ENCODE measurements around the gene CACNA2D3. TPM values are rescaled to one million over a fixed set of nuclear protein-coding genes. Genes with fewer than 3 reads are reported as not detected.
A peak's percentile ranks its signal among the peaks of the same experiment; 100 is the strongest.

Gene CACNA2D3
- total RNA-seq, 1 experiment from 2014 or later = not detected

DNA sequence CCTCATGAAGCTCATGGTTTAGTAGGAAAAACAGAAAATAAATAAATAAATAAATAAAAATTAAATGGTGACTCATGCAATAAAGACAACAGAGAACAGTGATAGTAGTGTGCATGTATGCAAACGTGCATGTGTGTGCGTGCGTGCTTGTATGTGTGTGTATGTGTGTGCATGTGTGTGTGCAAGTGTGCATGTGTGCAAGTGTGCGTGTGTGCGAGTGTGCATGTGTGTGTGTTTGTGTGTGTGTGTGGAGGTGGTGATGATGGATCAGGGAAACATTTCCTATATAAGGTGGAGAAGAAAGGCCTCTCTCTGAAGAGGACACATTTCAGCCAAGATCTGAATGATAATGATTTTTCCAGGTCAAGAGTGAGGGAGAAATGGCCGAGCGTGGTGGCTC lies 47.2 kb downstream of the CACNA2D3 start:
- no peak for DNase-seq (ENCODE audit: low spot score)

DNA sequence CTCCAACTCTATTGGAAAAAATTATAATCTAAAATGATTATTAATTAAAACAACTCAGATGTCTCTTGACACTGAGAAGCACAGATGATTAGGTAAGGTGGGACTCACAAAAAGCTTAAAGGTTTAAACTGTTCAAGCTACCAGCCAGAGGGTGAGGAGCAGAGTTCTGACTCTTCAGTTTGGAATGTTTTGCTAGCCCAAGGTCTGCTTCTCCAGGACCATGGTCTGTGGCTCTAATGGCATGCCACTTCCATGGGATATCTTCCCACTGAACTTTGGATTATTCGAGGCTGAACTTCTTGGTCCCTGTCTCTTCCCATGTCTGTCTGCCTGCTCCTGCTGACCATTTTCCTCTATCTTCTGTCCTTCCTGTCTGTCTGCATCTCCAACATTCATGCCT lies 49.2 kb downstream of the CACNA2D3 start:
- DNase-seq (ENCODE audit: low spot score) = no peak

DNA sequence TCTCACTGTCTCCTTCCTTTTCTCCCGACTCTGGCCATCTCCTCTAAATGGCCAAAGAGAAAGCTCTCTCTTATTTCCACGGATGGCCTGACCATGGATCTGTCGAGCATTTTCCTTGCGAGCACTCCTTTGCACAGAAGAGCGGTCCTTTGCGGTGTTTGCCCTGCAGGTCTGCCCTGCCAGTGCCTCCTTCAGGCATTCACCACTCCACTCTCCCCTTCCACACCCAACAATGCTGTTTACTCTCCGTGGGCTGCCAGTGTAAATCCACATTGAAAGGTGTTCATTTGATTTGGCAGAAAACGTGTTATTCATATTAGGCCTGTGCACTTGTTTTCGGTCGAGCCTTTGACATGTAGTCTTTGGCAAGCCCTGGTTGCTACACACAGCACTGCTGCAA lies 49.6 kb downstream of the CACNA2D3 start:
- no peak for DNase-seq (ENCODE audit: low spot score)

DNA sequence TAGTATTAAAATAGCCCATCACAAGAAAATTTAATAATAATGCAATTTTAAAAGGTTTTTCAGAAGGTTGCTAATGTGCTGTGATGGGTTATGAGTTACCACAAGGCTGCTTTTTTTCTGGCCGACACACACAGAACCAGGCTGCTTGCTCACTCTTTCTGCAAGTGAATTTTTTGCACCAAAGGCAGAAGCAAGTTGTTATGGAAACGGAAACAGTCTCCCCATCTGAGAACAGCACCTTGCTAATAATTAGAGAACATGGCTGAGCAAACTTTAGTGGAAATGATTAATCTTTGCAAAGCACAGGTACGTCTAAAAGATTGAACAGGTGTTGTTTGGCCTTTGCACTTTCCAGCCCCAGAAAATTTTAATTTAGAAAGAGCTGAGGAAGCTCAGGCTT lies 51.0 kb downstream of the CACNA2D3 start:
- DNase-seq (ENCODE audit: low spot score) = no peak

DNA sequence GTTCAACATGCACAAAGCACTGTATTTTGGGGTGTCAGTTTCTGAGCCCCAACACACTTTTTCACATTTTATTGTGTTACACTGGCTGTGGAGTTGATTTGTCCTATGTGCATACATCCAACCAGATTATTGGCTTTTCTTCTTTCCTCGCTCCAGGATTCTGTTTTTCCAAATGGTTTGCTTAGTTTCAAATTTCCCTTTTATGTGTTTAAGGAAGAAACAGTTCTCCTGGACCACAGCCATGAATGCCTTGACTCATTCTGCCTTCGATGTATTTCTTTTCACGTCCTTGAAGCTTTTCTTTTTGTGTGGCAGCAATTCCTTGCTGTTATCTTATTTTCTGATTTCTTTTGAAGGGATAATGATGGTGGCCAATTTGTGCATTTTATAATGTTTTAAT lies 53.8 kb downstream of the CACNA2D3 start:
- DNase-seq (ENCODE audit: low spot score) = no peak

DNA sequence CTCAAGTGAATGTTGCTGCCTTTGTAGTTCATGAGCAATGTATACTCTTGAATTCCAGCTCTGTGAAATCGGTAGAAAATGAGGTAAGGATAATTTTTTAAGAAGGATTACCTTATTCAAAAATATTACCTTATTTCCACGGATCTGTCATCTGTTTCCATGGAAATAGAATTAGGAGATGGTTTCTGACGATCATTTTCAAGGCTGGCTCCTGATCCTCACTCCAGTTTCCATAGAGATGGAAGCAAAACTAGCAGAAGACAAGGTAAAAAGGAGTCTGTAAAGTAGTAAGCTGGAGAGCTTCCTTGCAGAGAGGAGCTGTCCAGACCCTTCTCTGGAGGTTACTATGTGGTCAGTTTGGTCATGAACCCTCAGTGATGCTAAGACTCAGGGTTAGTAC lies 55.5 kb downstream of the CACNA2D3 start:
- no peak for DNase-seq (ENCODE audit: low spot score)

DNA sequence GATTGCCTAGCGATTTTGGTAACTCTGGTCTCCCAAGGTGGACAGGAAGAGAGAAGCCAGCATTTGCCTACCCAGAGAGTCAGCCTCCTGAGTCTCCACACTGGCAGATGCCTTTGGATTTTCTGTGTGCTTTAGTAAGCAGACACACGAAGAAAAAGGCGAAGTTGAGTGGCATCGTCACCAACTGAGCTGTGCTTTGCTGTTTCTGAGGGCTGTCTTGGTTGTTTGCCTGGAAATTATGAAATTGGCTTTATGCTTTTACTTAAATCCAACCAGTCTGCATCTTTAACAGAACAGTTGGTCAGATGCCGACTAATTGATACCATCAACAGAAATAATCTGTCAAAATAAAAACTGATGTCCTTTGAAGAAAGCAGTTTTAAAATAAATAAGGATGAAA lies 56.0 kb downstream of the CACNA2D3 start:
- no peak for DNase-seq (ENCODE audit: low spot score)

DNA sequence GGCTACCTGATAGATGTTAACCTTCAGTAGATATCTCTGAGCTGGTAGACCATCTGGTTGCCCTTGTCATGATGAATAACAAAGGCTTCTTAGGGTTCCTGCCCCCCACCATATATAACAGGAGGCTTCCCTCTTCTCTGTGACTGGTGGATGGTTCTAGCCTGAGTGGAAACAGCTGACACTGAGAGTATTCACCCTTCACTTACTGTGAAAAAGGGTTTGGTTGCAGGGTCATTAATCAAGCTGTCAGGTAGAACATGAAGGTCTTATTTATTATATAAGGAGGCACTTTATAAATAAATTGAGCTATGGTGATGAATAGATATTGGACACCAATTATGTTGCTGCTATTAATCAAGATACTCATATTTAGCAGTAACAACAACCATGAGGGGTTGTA lies 58.6 kb downstream of the CACNA2D3 start:
- no peak for DNase-seq (ENCODE audit: low spot score)

DNA sequence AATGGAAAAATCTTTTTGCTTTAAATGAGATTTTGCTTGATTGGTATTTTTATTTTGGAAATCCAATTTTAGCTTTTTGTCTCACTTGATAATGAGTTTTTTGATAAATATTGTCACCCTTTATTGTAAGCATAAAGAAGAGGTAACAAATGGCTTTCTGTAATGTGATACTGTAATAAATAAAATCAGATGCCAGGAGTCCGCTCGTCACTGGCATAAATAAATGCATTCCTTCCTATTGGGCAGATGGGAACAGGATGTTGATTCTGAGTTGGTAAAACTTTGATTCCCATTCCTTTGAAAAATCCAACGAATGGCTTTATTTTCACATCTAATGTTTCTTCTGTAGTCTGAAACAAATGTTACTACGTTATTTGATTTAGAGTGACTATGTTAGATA lies 59.9 kb downstream of the CACNA2D3 start:
- DNase-seq (ENCODE audit: low spot score) = no peak

DNA sequence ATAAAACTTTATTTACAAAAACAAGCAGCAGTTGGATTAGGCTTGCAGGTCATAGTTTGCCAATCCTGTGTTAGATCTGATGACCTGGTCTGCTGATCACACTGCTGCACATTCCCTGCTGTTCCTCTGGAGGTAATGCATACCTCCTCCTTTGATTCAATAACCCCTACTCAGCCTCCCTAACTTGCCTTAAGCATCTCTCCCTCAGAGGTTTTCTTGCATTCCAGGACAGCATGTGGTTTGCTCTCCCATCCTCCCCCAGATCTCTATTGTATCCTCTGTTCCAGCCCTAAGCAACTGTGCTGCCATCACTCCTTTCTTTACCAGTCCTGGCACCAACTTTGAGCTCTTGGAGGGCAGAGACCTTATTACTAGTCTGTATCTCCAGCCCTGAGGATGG lies 63.4 kb downstream of the CACNA2D3 start:
- DNase-seq (ENCODE audit: low spot score) = no peak

DNA sequence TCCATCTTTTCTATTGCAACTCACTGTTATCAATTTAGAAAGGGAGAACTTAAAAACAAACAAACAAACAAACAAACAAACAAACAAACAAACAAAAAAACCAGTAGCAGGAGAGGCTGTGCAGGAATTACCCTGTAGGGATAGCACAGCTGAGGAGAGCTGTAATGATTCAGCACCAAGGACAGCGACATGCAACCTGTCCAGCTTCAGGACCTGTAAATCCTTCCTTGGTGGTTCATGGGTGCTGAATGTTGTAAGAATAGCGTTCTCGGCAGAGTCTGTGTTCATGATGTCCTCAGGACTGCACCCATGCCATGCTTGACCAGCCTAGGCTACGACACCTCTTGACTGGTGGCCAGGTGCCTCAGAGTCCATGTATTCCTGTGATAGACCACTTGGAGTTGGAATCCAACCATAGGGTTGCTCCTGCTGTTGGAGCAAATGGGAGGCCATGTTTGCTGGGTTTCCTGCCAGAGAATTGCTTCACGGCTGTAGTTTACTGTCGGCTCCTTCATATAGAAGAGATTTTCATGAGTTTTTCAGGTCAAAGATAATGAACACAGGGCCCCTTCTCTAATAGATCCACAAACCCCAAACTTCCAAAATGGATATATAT lies 65.9 kb downstream of the CACNA2D3 start:
- DNase-seq (ENCODE audit: low spot score) = peak; percentile 64

DNA sequence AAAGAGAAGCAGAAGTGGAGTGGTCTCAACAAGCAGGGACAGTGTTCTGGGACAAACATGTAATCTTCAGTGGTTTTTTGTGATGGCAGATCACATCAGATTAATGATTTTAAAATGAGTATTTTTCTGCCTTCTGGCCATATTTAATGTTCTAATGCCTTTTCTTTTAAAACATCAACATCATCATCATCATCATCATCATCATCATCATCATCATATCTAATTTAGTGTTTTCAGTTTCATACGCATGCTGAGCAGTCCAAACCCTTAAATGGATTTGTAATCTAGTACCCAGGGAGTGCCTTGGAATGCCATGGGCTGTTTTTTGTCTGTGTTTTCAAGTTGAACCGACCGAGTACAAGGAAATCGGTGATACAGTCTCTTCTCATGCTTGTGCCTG lies 68.9 kb downstream of the CACNA2D3 start:
- DNase-seq (ENCODE audit: low spot score) = no peak

DNA sequence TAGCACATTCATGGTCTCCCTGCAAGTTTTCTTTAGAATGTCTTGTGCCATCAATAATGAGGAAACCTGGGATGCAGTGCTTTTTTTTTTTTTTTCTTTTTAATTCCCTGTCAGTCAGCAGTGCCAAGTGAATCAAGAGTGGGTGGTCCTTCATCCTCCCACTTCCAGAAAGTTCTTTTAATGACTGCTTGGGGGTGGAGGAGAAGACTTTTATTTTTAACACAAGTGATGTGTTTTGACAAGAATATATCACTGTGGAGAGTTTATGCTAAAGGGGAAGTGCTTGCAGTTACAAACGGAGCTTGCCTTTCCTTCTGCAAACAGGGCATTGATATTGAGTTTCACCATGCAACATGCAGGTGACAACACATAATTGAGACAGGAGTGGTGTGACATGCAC lies 69.7 kb downstream of the CACNA2D3 start:
- no peak for DNase-seq (ENCODE audit: low spot score)

DNA sequence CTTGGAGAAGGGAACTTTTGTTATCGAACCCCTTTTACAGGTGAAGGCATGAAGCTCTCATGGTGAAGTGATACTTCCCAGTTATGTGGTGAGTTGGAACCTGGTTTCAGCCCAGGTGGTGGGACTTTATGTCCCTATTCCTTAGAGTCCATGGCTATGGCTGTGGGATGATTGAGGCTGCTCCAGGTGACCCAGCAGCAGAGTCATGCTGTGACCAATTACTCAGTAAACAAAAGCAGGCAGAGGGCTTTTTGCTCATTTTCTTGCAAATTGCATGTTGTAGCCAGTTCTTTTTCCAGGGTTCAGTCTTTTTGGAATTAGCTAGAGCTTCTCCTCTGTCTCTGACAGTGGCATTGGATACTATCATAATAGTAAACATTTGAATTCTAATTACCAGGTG lies 70.7 kb downstream of the CACNA2D3 start:
- no peak for DNase-seq (ENCODE audit: low spot score)

DNA sequence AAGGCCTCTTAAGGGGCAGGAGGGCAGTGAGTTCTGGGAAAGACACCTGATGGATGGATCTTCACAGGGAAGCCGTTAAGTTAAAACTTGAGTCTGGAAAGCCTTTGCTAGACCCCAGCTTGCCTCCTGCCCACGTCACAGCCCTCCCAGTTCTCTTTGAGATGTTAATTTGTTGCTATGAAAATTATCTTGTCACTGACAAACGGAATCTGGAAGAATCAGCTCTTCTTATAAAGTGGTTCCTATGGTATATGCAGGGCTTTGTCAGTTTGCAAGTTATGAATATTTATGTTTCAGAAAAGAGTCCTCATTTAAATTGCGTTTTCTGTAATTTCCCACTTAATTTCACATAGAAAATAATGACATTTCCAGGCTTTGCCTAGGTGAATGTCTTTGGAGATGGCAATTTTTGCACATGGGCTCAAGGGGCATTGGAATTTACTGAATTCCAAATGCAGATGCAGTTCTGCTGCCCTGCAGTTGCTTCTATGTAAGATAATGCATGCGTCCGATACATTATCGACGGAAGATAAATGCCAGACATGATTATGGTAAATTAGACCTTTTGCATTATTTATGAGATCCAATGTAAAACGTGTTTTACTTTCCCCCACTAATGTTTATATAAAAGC lies 74.1 kb downstream of the CACNA2D3 start:
- DNase-seq (ENCODE audit: low spot score) = no peak

DNA sequence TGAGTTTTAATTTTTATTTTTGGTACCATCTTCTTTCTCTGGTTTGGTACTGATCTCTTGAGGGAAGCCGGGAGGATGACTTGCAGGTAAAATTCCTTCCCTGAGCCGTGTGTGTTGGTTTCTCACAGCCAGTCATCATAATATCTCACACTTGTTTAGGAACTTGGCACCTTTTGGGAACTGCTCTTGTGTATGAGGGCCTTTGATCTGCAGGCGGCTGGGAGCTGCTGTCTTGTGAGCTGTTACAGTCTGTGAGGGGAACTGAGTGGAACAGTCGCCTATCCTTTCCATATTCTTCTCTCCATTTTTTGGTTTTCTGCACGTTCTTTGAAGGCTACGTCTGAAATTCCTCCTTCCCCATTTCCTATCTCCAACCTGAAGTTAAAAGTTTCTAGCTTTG lies 75.2 kb downstream of the CACNA2D3 start:
- DNase-seq (ENCODE audit: low spot score) = no peak

DNA sequence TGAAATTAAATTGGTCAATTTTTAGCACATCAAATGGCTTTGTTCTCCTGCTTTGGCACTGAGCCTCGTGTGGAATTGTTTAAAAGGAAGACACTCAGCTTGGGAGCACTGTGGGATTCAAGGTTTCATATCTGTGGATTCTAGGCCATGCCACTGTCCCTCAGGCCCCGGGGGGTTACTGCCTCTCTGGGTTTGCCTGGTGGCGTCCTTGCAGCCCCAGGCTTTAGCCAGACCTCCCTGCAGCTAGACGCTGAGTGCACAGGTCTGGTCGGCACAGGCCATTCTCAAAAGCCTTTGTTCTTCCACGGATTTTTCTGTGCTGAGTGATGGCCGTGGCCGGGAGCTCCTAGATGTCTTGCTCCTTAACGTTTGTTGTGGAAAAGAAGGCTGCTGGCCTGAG lies 76.2 kb downstream of the CACNA2D3 start:
- no peak for DNase-seq (ENCODE audit: low spot score)

DNA sequence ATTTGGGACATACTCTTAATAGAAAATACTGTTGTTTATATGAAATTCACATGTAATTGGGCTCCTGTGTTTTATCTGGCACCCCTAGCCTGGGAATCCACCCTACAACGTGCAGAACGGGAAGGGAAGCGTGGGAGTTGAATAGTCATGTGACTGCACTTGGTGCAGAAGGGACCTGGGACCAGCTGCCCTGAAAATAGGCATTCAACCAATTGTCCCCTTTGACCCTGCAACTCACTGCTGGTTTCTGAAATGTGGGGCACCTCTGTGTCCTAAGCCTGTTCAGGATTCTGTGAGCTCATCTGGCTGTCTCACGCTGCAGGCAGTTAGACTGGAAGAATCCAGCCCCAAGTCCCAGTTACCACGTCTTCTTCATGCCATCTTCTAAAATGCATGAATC lies 79.7 kb downstream of the CACNA2D3 start:
- DNase-seq (ENCODE audit: low spot score) = no peak

DNA sequence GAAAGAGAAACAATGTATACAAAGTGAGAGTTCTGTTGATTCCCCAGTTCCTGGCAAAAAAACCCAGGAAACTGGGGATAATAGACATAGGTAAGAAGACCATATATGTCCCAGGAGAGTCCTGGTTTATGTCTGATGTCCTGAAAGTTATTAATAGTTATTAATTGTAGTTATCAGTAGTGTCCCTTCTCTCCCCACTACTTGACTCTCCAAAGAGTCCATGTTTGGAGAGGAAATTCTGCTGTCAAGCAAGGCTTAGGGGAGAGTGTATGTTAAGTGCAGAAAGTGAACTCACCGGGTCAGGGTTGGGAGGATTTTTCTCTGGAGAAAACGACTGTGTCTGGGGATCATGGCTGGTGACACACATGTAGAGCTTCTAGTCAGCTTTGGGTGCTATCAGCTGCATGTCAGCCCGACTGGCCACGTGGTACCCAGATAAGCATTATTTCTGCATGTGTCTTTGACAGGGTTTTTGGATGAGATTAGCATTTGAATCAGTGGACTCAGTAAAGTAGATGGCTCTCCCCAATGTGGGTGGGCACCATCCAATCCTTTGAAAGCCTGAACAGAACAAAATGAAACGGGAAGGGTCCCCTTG lies 80.4 kb downstream of the CACNA2D3 start:
- DNase-seq (ENCODE audit: low spot score) = no peak

DNA sequence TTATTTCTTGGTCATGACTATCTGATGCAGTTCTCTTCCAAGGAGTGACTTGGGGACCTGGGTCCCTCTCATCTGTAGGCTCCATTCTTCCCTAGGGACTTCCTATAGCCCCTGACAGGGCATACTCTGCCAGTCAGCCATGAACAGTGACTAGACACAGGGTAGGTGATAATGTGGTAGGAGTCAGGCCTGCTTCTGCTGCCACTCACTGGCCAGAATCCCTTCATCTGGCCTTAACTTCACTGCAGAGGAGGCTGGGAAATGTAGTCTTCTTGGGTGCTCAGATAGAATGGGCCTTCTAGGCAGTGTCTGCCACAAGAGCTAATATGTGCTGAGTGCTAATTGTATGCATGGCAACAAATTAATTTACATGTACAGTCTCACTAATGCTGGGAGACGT lies 84.5 kb downstream of the CACNA2D3 start:
- peak; percentile 16 for DNase-seq (ENCODE audit: low spot score)

DNA sequence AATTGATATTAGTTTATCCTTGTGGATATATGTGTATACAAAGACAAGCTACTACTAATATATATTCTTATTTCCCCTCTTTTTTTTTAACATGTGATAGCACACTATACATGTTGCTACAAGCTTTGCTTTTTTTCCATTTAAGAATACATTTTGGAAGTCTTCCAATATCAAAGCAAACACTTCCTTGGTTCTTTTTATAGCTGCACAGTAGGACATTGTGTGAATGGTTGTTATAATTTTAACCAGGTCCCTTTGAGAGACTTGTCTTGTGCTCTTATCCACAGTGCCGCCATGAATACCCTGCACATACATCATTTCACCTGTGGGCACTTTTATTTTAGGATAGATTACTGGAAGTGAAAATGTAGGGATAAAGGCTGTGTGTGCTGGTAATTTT lies 88.7 kb downstream of the CACNA2D3 start:
- DNase-seq (ENCODE audit: low spot score) = no peak

DNA sequence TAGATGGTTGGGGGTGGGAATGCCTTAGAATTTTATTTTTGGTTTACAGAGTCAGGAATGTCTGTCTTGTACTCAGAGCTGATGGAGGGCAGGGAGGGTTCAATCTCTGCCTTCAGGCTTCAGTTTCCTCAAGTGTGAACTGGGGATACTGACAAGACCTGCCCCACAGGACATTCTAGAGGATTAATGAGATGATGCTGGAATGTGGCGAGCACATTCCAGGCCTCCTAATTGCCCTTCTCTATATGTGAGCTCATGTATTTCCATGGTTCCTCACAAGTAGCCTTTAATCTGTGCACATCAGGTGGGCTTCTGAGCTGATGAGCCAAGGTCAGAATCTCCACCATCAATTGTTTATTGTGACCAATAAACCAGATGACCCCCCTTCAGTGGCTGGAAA lies 90.4 kb downstream of the CACNA2D3 start:
- no peak for DNase-seq (ENCODE audit: low spot score)

DNA sequence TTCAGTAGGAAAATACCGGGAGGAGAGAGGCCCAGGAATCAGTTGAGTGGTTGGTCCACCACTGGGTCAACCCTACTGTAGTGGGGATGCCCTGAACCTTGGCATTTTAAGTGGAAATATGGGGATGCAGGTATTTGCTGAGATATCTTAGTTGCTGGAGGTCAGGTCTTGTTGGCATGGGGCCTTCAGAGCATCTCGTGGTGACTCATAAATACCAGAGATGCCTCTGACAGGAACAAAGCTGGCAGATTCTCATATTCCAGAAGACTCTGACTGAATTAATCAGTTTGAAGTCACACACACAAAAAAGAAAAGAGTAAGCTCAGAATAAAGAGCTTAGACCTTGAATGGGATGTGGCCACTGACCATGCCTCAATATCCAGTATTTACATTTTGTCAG lies 91.6 kb downstream of the CACNA2D3 start:
- no peak for DNase-seq (ENCODE audit: low spot score)

DNA sequence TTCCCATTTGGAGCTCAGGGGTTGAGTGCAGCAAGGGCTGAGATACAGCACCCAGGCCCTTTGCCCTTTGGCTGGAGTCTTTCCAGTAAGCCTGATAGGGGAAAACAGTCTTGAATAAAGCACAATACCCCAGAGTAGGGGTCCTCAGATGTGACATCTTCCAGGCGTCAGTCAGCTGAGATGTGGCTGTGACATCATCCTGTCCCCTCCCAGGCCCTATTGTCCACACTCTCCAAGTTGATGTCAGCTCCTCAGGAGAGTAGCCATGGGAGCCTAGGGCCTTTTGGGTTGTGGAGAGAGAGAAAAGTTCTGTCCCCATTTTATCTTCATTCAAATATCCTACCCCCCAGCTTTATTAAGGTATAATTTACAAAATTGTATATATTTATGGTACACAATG lies 92.5 kb downstream of the CACNA2D3 start:
- no peak for DNase-seq (ENCODE audit: low spot score)

Measured in HT-29 (cell line).